ENCODE measurements around the gene PODN.

The PODN gene

DNA sequence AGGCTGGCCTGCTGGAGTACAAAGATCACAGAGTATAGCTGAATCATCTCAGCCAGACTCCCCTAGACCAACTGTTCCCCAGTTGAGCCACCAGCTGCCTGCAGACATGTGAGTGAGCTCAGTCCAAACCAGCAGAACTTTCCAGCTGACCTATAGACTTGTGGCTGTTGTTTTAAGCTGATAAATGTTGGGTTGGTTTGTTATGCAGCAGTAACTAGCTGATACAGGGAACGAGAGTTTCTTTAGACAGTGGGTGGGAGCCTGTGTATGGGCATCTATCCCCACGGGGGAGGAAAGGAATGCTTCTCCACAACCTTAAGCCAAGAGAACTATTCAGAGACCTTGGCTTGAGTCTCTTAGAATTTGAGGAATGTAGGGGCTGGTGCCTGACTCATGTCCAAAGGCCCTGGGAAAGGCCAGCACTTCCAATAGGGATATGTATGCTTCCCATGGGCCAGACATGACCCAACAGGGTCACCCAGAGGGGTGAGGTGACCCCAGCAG is 50.3 kb downstream of the PODN start:
- Histone ChIP-seq H3K4me3 (ENCODE audit: severe bottlenecking) (no peak overlapping the region), H3K4me1 (ENCODE audit: insufficient read depth, poor library complexity, severe bottlenecking) (peaks cover 6% of the 10 kb centered on the region), H3K27me3 (ENCODE audit: insufficient read depth, poor library complexity, severe bottlenecking) (no peaks in the 10 kb centered on the region), H3K9me3 (ENCODE audit: severe bottlenecking) (no peaks in the 10 kb centered on the region), H3K36me3 (ENCODE audit: low read depth) (no peaks in the 10 kb centered on the region), H3K27ac (ENCODE audit: poor library complexity, severe bottlenecking) (no peak overlapping the region)
- ATAC-seq (ENCODE audit: low read depth), result peak; percentile 40; the same call in 2 of the 3 replicates
- TF ChIP-seq, protein P1, sequence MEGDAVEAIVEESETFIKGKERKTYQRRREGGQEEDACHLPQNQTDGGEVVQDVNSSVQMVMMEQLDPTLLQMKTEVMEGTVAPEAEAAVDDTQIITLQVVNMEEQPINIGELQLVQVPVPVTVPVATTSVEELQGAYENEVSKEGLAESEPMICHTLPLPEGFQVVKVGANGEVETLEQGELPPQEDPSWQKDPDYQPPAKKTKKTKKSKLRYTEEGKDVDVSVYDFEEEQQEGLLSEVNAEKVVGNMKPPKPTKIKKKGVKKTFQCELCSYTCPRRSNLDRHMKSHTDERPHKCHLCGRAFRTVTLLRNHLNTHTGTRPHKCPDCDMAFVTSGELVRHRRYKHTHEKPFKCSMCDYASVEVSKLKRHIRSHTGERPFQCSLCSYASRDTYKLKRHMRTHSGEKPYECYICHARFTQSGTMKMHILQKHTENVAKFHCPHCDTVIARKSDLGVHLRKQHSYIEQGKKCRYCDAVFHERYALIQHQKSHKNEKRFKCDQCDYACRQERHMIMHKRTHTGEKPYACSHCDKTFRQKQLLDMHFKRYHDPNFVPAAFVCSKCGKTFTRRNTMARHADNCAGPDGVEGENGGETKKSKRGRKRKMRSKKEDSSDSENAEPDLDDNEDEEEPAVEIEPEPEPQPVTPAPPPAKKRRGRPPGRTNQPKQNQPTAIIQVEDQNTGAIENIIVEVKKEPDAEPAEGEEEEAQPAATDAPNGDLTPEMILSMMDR (IDR thresholded peaks at IDR 0.05; ENCODE audit: poor library complexity, severe bottlenecking), result no peak
- DNase-seq (ENCODE audit: low spot score), result no peak

- TF ChIP-seq, protein P1 (IDR thresholded peaks at IDR 0.05; ENCODE audit: poor library complexity, severe bottlenecking), result no peak
- Histone ChIP-seq H3K4me3 (ENCODE audit: severe bottlenecking) (no peak overlapping the region), H3K36me3 (ENCODE audit: low read depth) (no peaks in the 10 kb centered on the region), H3K27me3 (ENCODE audit: insufficient read depth, poor library complexity, severe bottlenecking) (no peaks in the 10 kb centered on the region), H3K9me3 (ENCODE audit: severe bottlenecking) (no peaks in the 10 kb centered on the region), H3K27ac (ENCODE audit: poor library complexity, severe bottlenecking) (no peak overlapping the region), H3K4me1 (ENCODE audit: insufficient read depth, poor library complexity, severe bottlenecking) (peaks cover 6% of the 10 kb centered on the region)
- DNase-seq (ENCODE audit: low spot score), result no peak
- no peak for ATAC-seq (ENCODE audit: low read depth)
Measured at GRCh38 chr1:53112861-53113260, 50.8 kb downstream of the PODN start.

- Histone ChIP-seq H3K9me3 (ENCODE audit: severe bottlenecking) (no peaks in the 10 kb centered on the region), H3K4me1 (ENCODE audit: insufficient read depth, poor library complexity, severe bottlenecking) (no peaks in the 10 kb centered on the region), H3K27me3 (ENCODE audit: insufficient read depth, poor library complexity, severe bottlenecking) (no peaks in the 10 kb centered on the region), H3K27ac (ENCODE audit: poor library complexity, severe bottlenecking) (no peak overlapping the region), H3K4me3 (ENCODE audit: severe bottlenecking) (no peak overlapping the region), H3K36me3 (ENCODE audit: low read depth) (no peaks in the 10 kb centered on the region)
- no peak for DNase-seq (ENCODE audit: low spot score)
- TF ChIP-seq, protein P1 (IDR thresholded peaks at IDR 0.05; ENCODE audit: poor library complexity, severe bottlenecking), result no peak
- no peak for ATAC-seq (ENCODE audit: low read depth)
Measured at GRCh38 chr1:53114090-53114489, 52.1 kb downstream of the PODN start.

DNA sequence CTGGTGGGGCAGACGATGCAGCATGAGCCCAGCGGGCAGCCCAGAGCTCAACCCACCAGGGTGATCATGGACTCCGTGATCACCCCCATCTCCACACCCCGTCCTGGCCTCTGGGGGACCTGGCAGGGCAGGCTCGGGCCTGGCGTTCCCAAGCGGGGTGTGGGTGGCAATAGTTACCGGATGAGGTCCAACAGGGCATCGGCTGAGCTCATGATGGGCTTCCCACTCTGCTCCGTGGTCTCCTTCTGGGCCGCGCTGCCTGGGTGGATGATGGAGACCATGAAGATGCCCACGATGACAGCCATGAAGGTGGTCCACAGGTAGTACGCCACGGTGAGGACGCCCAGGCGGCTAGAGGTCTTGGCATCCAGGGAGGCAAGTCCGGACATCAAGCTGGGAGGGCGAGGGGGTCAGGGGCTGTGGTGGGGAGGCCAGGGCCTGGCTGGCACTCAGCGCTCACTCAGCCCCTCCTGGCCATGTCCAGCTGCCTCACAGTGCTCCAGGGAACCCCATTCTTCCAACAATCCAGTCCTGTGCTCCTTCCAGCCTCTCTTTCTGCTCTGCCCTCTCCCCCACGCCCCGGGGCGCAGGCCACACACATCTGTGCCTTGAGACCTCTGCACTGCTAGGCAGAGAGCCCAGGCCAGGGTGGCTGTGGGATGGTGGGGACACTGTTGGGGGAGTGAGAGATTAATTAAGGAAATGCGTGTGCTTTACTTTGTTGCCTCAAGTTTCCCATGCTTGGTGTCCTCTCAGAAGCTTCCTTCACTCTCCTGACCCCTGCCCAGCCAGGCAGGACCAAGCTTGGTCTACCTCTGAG is 52.8 kb downstream of the PODN start:
- TF ChIP-seq, protein P1 (IDR thresholded peaks at IDR 0.05; ENCODE audit: poor library complexity, severe bottlenecking), result no peak
- Histone ChIP-seq H3K9me3 (ENCODE audit: severe bottlenecking) (no peaks in the 10 kb centered on the region), H3K4me1 (ENCODE audit: insufficient read depth, poor library complexity, severe bottlenecking) (no peaks in the 10 kb centered on the region), H3K4me3 (ENCODE audit: severe bottlenecking) (no peak overlapping the region), H3K27me3 (ENCODE audit: insufficient read depth, poor library complexity, severe bottlenecking) (no peaks in the 10 kb centered on the region), H3K36me3 (ENCODE audit: low read depth) (no peaks in the 10 kb centered on the region), H3K27ac (ENCODE audit: poor library complexity, severe bottlenecking) (no peak overlapping the region)
- ATAC-seq (ENCODE audit: low read depth) (no peak), DNase-seq (ENCODE audit: low spot score) (no peak)

Data from RWPE2 (cell line).